SKM-1 treated with dmso at 0.1 percent for 144 hours (cell line): ENCODE data around the gene PTPRH.
A peak's percentile ranks its signal among the peaks of the same experiment; 100 is the strongest.

ENCODE experiments used
- DNase-seq: peaks from one replicate; lab custom pipeline; 2025; ENCODE audit not compliant: unreplicated experiment; lab: John Stamatoyannopoulos, UW

The PTPRH gene, protein sequence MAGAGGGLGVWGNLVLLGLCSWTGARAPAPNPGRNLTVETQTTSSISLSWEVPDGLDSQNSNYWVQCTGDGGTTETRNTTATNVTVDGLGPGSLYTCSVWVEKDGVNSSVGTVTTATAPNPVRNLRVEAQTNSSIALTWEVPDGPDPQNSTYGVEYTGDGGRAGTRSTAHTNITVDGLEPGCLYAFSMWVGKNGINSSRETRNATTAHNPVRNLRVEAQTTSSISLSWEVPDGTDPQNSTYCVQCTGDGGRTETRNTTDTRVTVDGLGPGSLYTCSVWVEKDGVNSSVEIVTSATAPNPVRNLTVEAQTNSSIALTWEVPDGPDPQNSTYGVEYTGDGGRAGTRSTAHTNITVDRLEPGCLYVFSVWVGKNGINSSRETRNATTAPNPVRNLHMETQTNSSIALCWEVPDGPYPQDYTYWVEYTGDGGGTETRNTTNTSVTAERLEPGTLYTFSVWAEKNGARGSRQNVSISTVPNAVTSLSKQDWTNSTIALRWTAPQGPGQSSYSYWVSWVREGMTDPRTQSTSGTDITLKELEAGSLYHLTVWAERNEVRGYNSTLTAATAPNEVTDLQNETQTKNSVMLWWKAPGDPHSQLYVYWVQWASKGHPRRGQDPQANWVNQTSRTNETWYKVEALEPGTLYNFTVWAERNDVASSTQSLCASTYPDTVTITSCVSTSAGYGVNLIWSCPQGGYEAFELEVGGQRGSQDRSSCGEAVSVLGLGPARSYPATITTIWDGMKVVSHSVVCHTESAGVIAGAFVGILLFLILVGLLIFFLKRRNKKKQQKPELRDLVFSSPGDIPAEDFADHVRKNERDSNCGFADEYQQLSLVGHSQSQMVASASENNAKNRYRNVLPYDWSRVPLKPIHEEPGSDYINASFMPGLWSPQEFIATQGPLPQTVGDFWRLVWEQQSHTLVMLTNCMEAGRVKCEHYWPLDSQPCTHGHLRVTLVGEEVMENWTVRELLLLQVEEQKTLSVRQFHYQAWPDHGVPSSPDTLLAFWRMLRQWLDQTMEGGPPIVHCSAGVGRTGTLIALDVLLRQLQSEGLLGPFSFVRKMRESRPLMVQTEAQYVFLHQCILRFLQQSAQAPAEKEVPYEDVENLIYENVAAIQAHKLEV

DNA sequence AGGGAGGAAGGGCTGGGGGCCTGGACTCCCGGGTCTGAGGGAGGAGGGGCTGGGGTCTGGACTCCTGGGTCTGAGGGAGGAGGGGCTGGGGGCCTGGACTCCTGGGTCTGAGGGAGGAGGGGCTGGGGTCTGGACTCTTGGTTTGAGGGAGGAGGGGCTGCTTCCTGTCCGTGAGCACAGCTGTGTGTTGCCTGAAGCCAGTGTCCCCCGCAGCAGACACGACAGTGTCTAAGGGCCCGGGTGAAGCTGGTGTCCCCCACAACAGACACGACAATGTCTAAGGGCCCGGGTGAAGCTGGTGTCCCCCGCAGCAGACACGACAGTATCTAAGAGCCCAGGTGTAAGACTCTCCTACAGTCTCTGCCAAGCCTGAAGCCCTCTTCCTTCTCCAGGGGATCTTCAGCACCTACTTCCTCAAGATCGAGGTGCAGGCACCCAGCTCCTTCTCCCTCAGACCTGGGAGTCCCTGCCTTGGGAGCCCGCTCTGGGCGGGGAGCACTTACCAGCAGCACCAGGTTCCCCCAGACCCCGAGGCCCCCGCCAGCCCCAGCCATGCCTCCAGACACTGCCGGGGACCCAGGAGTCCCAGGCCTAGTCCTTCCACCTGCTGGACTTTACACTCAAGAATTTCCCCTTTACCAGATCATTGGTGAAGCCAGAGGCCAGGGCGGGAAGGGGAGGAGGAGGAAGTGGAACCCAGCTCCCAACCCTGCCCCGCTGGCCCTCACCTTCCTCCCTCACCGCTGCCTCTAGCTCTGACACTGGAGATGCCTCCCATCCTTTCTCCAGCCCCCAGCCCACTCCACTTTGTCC, at the start of gene PTPRH:
TSS of gene PTPRH (minus strand) at position 622 of the 813 bp plus-strand sequence. CDS start at position 554, 68 bp downstream.
- peak; percentile 17 for DNase-seq

- no peak for DNase-seq
Observed at GRCh38 chr19:55258476-55258827, 49.2 kb upstream of the PTPRH start.

- DNase-seq, result no peak
Observed at GRCh38 chr19:55257461-55258420, 48.4 kb upstream of the PTPRH start.

DNA sequence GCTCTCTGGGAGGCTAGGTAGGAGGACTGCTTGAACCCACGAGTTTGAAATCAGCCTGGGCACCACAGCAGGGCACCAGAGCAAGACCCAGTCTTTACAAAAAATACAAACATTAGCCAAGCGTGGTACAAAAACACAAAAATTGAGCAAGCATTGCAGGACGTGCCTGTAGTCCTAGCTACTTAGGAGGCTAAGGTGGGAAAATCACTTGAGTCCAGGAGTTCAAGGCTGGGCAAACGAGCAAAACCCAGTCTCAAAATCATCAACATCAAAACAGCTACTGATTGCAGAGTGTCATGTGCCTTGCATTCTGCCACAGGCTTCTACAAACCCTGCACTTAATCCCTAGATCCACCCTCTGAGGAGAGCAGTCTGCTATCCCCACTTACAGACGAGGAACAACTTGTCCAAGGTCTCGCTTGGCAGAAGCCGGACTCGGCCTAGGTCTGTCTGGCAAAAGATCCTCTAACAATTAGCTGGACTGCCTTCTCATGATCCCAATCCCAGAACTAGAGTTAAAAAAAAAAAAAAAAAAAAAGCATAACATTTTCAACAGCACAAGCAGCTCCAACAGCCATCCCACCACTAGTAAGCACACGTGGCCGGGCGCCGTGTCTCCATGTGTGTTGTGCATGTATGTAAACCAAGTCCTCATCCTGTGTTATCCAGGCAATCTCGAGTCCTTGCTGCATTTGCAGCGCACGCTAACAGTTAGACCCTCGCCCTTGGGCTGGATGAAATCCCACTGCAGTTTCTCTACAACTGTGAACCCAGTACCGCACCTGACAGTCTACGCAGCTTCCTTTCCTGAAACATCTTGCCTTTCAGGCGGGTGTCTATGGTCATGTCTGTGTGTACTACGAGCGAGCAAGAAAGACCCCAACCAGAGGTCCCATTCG, 47.5 kb upstream of the PTPRH start:
- DNase-seq, result no peak

- DNase-seq, result peak; percentile 16
Observed at GRCh38 chr19:55255618-55256423, 46.5 kb upstream of the PTPRH start.

DNA sequence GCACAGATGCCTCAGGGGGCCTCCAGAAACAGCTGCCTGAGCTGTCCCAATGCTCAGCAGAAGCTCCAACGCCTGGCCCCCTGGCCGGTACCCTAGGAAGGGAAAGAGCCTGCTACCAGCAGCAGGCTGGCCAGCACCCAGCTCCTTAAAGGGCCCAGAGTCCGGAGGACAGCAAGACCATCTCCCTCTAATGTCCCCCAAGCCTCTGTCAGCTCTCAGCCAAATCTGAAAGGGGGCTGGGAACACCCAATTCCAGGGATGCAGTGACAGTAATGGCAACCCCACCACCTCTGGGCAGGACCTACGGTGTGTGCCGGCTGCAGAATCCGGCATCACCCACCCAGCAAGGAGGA, 45.3 kb upstream of the PTPRH start:
- DNase-seq, result no peak

- DNase-seq, result peak; percentile 63
Observed at GRCh38 chr19:55253842-55254624, 44.7 kb upstream of the PTPRH start.

- DNase-seq, result no peak
Observed at GRCh38 chr19:55252760-55253663, 43.7 kb upstream of the PTPRH start.

GRCh38 chr19:55251341-55252081, 42.2 kb upstream of the PTPRH start:
- DNase-seq, result no peak

GRCh38 chr19:55250262-55251036, 41.1 kb upstream of the PTPRH start:
- no peak for DNase-seq

GRCh38 chr19:55249841-55250240, 40.5 kb upstream of the PTPRH start:
- no peak for DNase-seq

DNA sequence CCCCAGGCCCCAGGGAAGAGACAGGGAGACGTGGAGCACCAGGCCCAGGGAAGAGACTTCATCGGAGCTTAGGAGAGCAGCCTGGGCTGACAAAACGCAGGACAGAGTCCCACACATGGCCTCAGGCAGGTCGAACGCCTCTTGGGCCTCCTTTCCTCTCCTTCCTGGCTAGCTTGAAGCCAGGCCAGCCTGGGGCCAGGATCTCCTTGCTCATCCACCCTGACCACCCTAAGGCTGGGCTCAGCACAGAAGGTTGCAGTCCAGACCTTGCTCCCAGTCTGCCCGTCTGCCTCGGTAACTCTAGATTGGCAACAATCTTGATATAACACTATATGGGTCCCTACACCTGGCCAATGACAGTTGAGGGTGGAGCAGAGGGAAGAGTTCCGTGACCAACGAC, 39.4 kb upstream of the PTPRH start:
- no peak for DNase-seq

GRCh38 chr19:55248166-55248675, 38.9 kb upstream of the PTPRH start:
- DNase-seq, result no peak

- DNase-seq, result no peak
Observed at GRCh38 chr19:55247621-55248099, 38.4 kb upstream of the PTPRH start.
